ENCODE data around the gene AKAP6. TPM values are rescaled to one million over a fixed set of nuclear protein-coding genes. Genes with fewer than 3 reads are reported as not detected.
A peak's percentile ranks its signal among the peaks of the same experiment; 100 is the strongest.
"Not testable (repeated sequence)": the region's sequence is repeated elsewhere in the genome, so short reads cannot be mapped to it uniquely, and the experiment has no call there.

AKAP6 gene
- total RNA-seq, 2 donors from 2014 or later: 112 to 117 TPM

GRCh38 chr14:32572867-32573150, 243.7 kb downstream of the AKAP6 start:
- Histone ChIP-seq H3K4me1 (peaks cover 0 to 19% of the 10 kb centered on the region in 2 donors), H3K36me3 (no peaks in the 10 kb centered on the region), H3K9me3 (no peaks in the 10 kb centered on the region), H3K4me3 (no peak overlapping the region), H3K27me3 (no peaks in the 10 kb centered on the region), H3K27ac (no peak overlapping the region)
- no peak for TF ChIP-seq CTCF (IDR thresholded peaks at IDR 0.05)
- no peak for DNase-seq (ENCODE audit: low spot score)

GRCh38 chr14:32574269-32574668, 245.2 kb downstream of the AKAP6 start:
- Histone ChIP-seq H3K4me1 (peaks cover 0 to 19% of the 10 kb centered on the region in 2 donors), H3K27me3 (no peaks in the 10 kb centered on the region), H3K4me3 (no peak overlapping the region), H3K36me3 (no peaks in the 10 kb centered on the region), H3K9me3 (no peaks in the 10 kb centered on the region), H3K27ac (no peak overlapping the region)
- TF ChIP-seq CTCF (IDR thresholded peaks at IDR 0.05): no peak
- no peak for DNase-seq (ENCODE audit: low spot score)

- Histone ChIP-seq H3K36me3 (no peaks in the 10 kb centered on the region), H3K27me3 (no peaks in the 10 kb centered on the region), H3K27ac (no peak overlapping the region), H3K4me1 (peaks cover 0 to 19% of the 10 kb centered on the region in 2 donors), H3K4me3 (no peak overlapping the region), H3K9me3 (no peaks in the 10 kb centered on the region)
- TF ChIP-seq CTCF (IDR thresholded peaks at IDR 0.05): peak; percentile 93 to 96
- peak; percentile 64 for DNase-seq (ENCODE audit: low spot score)
Measured at GRCh38 chr14:32576088-32576795, 247.1 kb downstream of the AKAP6 start.

- Histone ChIP-seq H3K27me3 (no peaks in the 10 kb centered on the region), H3K4me3 (no peak overlapping the region), H3K4me1 (peaks cover 0 to 19% of the 10 kb centered on the region in 2 donors), H3K27ac (no peak overlapping the region), H3K36me3 (no peaks in the 10 kb centered on the region), H3K9me3 (no peaks in the 10 kb centered on the region)
- no peak for TF ChIP-seq CTCF (IDR thresholded peaks at IDR 0.05)
- no peak for DNase-seq (ENCODE audit: low spot score)
Measured at GRCh38 chr14:32576977-32577376, 247.9 kb downstream of the AKAP6 start.

- no peak for DNase-seq (ENCODE audit: low spot score)
- H3K36me3 ChIP-seq: no peaks in the 10 kb centered on the region
- H3K27ac ChIP-seq: no peak overlapping the region
- TF ChIP-seq CTCF (IDR thresholded peaks at IDR 0.05): no peak
- H3K9me3 ChIP-seq: no peaks in the 10 kb centered on the region
- no peak overlapping the region for H3K4me3 ChIP-seq
- peaks cover 0 to 9% of the 10 kb centered on the region in 2 donors for H3K4me1 ChIP-seq
- H3K27me3 ChIP-seq: no peaks in the 10 kb centered on the region
Measured at GRCh38 chr14:32578181-32578580, 249.1 kb downstream of the AKAP6 start.

GRCh38 chr14:32583427-32583826, 254.3 kb downstream of the AKAP6 start:
- H3K27me3 ChIP-seq; H3K4me1 ChIP-seq; H3K27ac ChIP-seq; DNase-seq (ENCODE audit: low spot score); H3K36me3 ChIP-seq; H3K9me3 ChIP-seq; H3K4me3 ChIP-seq: not testable (repeated sequence)

Data from right atrium auricular region (tissue), 2 donors.